ENCODE results near the gene MISP.

GRCh38 chr19:788686-788982, 37.7 kb downstream of the MISP start:
- TF ChIP-seq TAF1 (IDR thresholded peaks at IDR 0.05; ENCODE audit: low read depth) (no peak), CEBPB (IDR thresholded peaks at IDR 0.05) (no peak), RAD21 (IDR thresholded peaks at IDR 0.05; ENCODE audit: low read depth) (no peak), FOXM1 (IDR thresholded peaks at IDR 0.05; ENCODE audit: borderline replicate concordance, low read depth) (no peak)
